Activated T-cell treated with anti-CD3 and anti-CD28 coated beads for 48 hours (primary cell): ENCODE measurements around the gene ZFYVE16.
"Not testable (repeated sequence)": the region's sequence is repeated elsewhere in the genome, so short reads cannot be mapped to it uniquely, and the experiment has no call there.

Source experiments
- DNase-seq: peaks from one replicate; pipeline ENCODE4 v3.0.0-alpha.2; 2020; ENCODE audit warnings: low read depth

ZFYVE16 gene

GRCh38 chr5:80409367-80409966 lies 1.6 kb downstream of the ZFYVE16 start:
- no peak for DNase-seq

GRCh38 chr5:80411589-80412219 lies 3.8 kb downstream of the ZFYVE16 start:
- DNase-seq = no peak

DNA sequence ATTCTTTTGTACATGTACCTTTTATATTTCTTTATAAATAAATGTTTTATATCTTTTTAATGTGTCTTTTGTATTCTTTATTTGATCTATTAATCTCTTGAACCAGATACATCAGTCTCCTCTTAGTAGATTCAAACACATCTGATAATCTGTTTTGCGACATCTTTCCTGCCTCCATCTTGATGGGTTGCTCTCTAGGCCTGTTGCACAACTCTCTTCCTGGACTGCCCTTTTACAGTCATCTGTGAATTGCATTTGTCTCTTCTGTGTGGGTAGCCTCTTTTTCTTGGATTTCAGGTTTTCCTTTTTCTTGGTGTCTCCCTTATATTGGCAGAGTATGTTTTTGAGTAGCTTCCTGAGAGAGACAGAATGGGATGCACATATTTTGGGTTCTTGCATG lies 6.2 kb downstream of the ZFYVE16 start:
- no peak for DNase-seq

DNA sequence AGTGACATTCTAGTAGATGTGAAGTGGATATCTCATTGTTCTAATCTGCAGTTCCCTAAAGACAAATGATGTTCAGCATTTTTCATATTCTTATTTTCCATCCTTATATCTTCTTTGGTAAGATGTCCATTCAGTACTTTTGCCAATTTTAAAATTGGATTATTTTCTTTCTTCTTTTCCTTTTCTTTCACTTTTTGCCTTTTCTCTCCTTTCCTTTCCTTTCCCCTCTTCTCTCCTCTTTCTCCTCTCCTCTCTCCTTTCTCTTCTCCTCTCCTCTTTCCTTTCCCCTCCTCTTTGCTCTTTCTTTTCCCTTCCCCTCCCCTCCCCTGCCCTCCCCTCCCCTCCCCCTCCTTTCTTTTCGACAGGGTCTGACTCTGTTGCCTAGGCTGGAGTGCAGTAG lies 10.1 kb downstream of the ZFYVE16 start:
- no peak for DNase-seq

GRCh38 chr5:80424365-80424764 lies 16.5 kb downstream of the ZFYVE16 start:
- not testable (repeated sequence) for DNase-seq

- no peak for DNase-seq
Measured at GRCh38 chr5:80435476-80435875, 27.6 kb downstream of the ZFYVE16 start.

DNA sequence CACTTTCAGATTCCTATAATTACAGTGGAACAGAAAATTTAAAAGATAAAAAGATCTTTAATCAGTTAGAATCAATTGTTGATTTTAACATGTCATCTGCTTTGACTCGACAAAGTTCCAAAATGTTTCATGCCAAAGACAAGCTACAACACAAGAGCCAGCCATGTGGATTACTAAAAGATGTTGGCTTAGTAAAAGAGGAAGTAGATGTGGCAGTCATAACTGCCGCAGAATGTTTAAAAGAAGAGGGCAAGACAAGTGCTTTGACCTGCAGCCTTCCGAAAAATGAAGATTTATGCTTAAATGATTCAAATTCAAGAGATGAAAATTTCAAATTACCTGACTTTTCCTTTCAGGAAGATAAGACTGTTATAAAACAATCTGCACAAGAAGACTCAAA lies 29.5 kb downstream of the ZFYVE16 start:
- no peak for DNase-seq

DNA sequence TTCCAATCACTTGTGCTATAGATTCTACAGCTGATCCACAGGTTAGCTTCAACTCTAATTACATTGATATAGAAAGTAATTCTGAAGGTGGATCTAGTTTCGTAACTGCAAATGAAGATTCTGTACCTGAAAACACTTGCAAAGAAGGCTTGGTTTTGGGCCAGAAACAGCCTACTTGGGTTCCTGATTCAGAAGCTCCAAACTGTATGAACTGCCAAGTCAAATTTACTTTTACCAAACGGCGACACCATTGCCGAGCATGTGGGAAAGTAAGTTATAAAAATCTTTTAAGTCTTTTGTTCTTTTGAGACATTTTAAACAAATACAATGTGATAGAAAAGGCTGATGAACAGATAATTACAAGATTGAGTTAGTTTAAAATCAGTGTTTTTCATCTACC lies 30.9 kb downstream of the ZFYVE16 start:
- no peak for DNase-seq

- DNase-seq = no peak
Measured at GRCh38 chr5:80439213-80439612, 31.3 kb downstream of the ZFYVE16 start.

DNA sequence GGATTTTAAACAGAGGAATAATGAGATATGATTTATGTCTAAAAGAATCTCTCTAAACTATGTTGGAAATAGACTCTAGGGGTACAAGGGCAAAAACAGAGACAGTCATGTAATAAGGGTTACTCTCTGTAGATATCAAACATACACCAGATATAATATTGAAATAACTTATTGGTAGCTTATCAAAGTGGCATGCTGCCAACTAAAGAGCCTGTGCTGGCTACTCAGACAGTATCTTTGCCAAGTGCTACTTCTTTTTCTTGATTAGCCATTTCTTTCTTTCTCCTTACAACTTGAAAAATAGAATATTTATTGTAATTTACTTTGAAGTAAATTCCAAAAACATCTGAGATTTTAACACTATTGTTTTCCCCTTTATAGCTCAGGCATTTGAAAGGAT lies 34.9 kb downstream of the ZFYVE16 start:
- no peak for DNase-seq

DNA sequence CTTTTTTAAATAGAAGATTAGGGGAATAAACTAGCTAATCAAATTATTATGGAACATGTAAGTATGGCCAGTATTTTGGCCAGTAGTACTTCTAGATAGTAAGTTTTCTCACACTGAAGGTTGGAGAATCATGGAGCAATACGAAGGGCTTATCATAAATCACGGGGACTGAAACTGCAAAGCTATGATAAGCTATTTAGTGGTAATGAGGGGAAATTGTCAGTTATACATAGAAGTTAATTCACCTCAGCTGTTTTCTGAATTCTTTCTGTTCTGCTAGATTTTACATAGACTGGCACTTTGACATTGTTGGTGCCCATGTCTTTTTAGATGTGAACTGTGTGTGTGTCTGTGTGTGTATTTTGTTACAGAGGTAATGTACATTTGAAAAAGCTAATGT lies 45.5 kb downstream of the ZFYVE16 start:
- DNase-seq = no peak

DNA sequence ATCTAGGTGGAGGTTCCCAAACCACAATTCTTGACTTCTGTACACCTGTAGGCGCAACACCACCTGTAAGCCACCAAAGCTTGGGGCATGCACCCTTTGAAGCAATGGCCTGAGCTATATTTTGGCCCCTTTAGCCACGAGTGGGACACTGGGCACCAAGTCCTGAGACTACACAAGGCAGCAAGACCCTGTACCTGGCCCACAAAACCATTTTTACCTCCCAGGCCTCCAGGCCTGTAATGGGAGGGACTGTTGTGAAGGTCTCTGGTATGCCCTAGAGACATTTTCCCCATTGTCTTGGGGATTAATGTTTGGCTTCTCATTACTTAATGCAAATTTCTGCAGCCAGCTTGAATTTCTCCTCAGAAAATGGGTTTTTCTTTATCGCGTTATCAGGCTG lies 55.4 kb downstream of the ZFYVE16 start:
- no peak for DNase-seq

DNA sequence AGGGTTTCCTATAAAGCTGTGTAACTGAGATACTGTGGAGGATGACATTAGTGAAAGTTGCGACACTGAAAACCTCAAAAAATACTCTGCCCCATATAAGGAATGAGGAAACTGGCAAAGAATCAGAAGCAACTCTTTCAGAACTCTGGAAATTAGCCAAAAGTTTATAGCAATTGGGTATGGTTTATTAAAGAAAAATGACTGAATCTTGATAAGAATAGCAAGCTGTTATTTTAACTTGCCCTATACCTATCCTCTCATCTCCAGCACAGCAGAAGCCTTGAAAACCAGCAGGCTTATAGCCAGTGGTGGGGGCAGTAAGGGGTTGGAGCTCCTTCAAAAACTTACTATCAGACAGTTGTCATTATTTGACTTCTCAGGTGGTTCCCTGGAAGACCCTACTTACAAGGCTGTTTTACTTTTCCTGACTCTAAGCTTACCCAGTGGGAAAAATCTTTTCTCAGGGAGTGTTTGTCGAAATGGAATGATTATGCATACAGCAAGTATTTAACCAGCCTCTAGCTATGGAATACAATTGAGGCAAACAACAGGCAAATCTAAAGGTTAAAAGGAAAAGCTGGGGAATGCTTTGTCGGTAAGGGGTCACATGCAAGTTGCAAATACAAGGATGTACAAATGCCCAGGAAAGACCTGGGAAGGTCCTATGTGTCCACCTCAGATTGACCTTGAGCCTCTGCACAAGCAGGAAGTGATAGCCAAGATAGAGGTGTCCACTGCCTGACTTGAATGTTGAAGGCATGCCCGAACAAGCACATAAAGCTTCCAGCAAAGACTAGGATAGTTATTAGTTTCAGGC lies 59.0 kb downstream of the ZFYVE16 start:
- DNase-seq = no peak

GRCh38 chr5:80468131-80468530 lies 60.3 kb downstream of the ZFYVE16 start:
- DNase-seq = no peak

GRCh38 chr5:80470631-80471030 lies 62.8 kb downstream of the ZFYVE16 start:
- not testable (repeated sequence) for DNase-seq

GRCh38 chr5:80474929-80475328 lies 67.1 kb downstream of the ZFYVE16 start:
- DNase-seq = no peak

- no peak for DNase-seq
Measured at GRCh38 chr5:80479713-80480112, 71.8 kb downstream of the ZFYVE16 start.

- no peak for DNase-seq
Measured at GRCh38 chr5:80480354-80480753, 72.5 kb downstream of the ZFYVE16 start.

GRCh38 chr5:80481019-80481893 lies 73.4 kb downstream of the ZFYVE16 start:
- peak; percentile 8 for DNase-seq

DNA sequence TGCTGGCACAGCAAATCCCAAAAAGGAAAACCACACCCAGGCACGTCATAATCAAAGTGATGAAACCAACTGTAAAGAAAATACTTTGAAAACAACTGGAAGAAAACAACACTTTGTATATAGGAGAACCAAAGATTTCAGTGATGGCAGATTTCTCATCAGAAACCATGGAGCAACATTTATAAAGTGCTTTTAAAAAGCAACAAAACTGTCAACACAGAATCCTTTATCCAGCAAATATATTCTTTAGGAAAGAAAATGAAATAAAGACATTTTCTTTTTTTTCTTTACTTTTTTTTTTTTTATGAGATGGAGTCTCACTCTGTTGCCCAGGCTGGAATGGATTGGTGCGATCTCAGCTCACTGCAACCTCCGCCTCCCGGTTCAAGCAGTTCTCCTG lies 74.7 kb downstream of the ZFYVE16 start:
- no peak for DNase-seq

GRCh38 chr5:80483636-80484232 lies 75.9 kb downstream of the ZFYVE16 start:
- DNase-seq = no peak

DNA sequence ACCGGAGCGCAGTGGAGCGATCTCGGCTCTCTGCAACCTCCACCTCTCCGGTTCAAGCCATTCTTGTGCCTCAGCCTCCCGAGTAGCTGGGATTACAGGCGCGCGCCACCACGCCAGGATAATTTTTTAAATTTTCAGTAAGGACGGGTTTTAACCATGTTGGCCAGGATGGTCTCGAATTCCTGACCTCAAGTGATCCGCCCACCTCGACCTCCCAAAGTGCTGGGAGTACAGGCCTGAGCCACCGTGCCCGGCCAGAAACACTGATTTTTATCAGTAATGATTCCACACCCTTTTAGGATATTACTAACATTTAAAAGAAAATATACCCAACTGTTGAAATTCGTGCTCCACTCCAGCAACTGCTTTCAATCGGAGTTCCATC lies 79.6 kb downstream of the ZFYVE16 start:
- no peak for DNase-seq
